ENCODE data around the gene TMEM63B. TPM values are rescaled to one million over a fixed set of nuclear protein-coding genes. Genes with fewer than 3 reads are reported as not detected.

Gene TMEM63B
- total RNA-seq, 1 donor from 2014 or later = 54.9 TPM

- Mint-ChIP-seq H3K9me3 (no peaks in the 10 kb centered on the region), H3K4me3 (no peak overlapping the region), H3K36me3 (peaks cover 32% of the 10 kb centered on the region), H3K4me1 (no peaks in the 10 kb centered on the region), H3K27me3 (ENCODE audit: low read depth) (no peaks in the 10 kb centered on the region), H3K27ac (no peak overlapping the region)
- DNase-seq (ENCODE audit: low spot score in 2 of 2, unreplicated experiment in 2 of 2) = no peak
- TF ChIP-seq, protein P1, sequence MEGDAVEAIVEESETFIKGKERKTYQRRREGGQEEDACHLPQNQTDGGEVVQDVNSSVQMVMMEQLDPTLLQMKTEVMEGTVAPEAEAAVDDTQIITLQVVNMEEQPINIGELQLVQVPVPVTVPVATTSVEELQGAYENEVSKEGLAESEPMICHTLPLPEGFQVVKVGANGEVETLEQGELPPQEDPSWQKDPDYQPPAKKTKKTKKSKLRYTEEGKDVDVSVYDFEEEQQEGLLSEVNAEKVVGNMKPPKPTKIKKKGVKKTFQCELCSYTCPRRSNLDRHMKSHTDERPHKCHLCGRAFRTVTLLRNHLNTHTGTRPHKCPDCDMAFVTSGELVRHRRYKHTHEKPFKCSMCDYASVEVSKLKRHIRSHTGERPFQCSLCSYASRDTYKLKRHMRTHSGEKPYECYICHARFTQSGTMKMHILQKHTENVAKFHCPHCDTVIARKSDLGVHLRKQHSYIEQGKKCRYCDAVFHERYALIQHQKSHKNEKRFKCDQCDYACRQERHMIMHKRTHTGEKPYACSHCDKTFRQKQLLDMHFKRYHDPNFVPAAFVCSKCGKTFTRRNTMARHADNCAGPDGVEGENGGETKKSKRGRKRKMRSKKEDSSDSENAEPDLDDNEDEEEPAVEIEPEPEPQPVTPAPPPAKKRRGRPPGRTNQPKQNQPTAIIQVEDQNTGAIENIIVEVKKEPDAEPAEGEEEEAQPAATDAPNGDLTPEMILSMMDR (IDR thresholded peaks at IDR 0.05; ENCODE audit: unreplicated experiment) = no peak
Measured at GRCh38 chr6:44145839-44146238, 18.5 kb downstream of the TMEM63B start.

DNA sequence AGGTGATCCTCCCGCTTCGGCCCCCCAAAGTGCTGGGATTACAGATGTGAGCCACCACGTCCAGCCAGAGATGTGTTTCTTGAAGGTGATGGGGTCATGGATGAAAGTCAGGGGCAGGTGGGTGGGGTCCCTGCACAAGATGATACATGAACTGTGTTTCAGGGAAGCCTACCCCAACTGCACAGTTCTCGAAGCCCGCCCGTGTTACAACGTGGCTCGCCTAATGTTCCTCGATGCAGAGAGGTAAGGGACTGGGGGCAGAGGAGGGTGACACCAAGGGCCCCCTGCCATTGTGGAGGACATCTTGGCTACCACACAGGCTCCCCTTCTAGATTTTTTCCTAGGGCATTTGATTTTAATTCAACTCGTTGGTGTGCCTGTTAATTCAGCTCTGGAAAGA is 19.3 kb downstream of the TMEM63B start:
- DNase-seq (ENCODE audit: low spot score in 2 of 2, unreplicated experiment in 2 of 2) = no peak
- H3K27ac Mint-ChIP-seq = no peak overlapping the region
- H3K4me1 Mint-ChIP-seq = no peaks in the 10 kb centered on the region
- H3K9me3 Mint-ChIP-seq = no peaks in the 10 kb centered on the region
- no peaks in the 10 kb centered on the region for H3K27me3 Mint-ChIP-seq (ENCODE audit: low read depth)
- H3K4me3 Mint-ChIP-seq = no peak overlapping the region
- TF ChIP-seq, protein P1 (IDR thresholded peaks at IDR 0.05; ENCODE audit: unreplicated experiment) = no peak
- peaks cover 26% of the 10 kb centered on the region for H3K36me3 Mint-ChIP-seq

DNA sequence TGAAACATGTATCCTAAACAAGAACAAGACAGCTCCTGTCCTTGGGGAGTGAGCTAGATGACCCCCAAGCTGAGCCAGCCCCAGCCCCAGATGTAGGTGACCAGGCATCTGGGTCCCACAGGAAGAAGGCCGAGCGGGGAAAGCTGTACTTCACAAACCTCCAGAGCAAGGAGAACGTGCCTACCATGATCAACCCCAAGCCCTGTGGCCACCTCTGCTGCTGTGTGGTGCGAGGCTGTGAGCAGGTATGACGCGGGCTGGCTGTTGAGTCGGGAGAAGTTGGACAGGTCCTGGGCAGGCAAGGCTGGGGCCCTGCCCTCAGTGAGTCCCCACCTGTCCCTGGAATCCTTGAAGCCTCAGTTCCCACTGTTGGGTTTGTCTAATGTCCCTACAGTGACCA is 19.9 kb downstream of the TMEM63B start:
- Mint-ChIP-seq H3K4me3 (no peak overlapping the region), H3K9me3 (no peaks in the 10 kb centered on the region), H3K27ac (no peak overlapping the region), H3K27me3 (ENCODE audit: low read depth) (no peaks in the 10 kb centered on the region), H3K36me3 (peaks cover 26% of the 10 kb centered on the region), H3K4me1 (no peaks in the 10 kb centered on the region)
- DNase-seq (ENCODE audit: low spot score in 2 of 2, unreplicated experiment in 2 of 2) = no peak
- TF ChIP-seq, protein P1 (IDR thresholded peaks at IDR 0.05; ENCODE audit: unreplicated experiment) = no peak

GRCh38 chr6:44148306-44148705 is 21.0 kb downstream of the TMEM63B start:
- no peaks in the 10 kb centered on the region for H3K4me1 Mint-ChIP-seq
- H3K27me3 Mint-ChIP-seq (ENCODE audit: low read depth) = no peaks in the 10 kb centered on the region
- TF ChIP-seq, protein P1 (IDR thresholded peaks at IDR 0.05; ENCODE audit: unreplicated experiment) = no peak
- H3K4me3 Mint-ChIP-seq = no peak overlapping the region
- DNase-seq (ENCODE audit: low spot score in 2 of 2, unreplicated experiment in 2 of 2) = no peak
- no peaks in the 10 kb centered on the region for H3K9me3 Mint-ChIP-seq
- H3K27ac Mint-ChIP-seq = no peak overlapping the region
- H3K36me3 Mint-ChIP-seq = peaks cover 25% of the 10 kb centered on the region

- Mint-ChIP-seq H3K4me1 (no peaks in the 10 kb centered on the region), H3K36me3 (peaks cover 23% of the 10 kb centered on the region), H3K4me3 (no peak overlapping the region), H3K9me3 (no peaks in the 10 kb centered on the region), H3K27me3 (ENCODE audit: low read depth) (no peaks in the 10 kb centered on the region), H3K27ac (no peak overlapping the region)
- DNase-seq (ENCODE audit: low spot score in 2 of 2, unreplicated experiment in 2 of 2) = no peak
- TF ChIP-seq, protein P1 (IDR thresholded peaks at IDR 0.05; ENCODE audit: unreplicated experiment) = no peak
Measured at GRCh38 chr6:44149369-44150012, 22.1 kb downstream of the TMEM63B start.
